DOHH2 (cell line): ENCODE results near the gene INPPL1.

ENCODE experiments used
- H3F3A ChIP-seq: fragments of 200-600 bp; sonication (generic), shearing (Covaris generic); 2 replicates; pipeline ENCODE4 v1.6.0; 2016; ENCODE audit warnings: antibody characterized with exemption, mild to moderate bottlenecking; ENCODE audit not compliant: control insufficient read depth, insufficient read depth
- H3K27ac ChIP-seq: fragments of 200-600 bp; sonication (generic); 2 replicates; pipeline ENCODE4 v1.5.1; 2014; ENCODE audit warnings: low read depth, mild to moderate bottlenecking, low read length, moderate library complexity
- H3K27me3 ChIP-seq: fragments of 200-600 bp; sonication (generic); 2 replicates; pipeline ENCODE4 v1.6.1; 2014; ENCODE audit warnings: mild to moderate bottlenecking, low read length, mixed read lengths; ENCODE audit not compliant: control insufficient read depth
- H3K36me3 ChIP-seq: fragments of 200-600 bp; sonication (generic); 2 replicates; pipeline ENCODE4 v1.6.1; 2014; ENCODE audit warnings: mild to moderate bottlenecking, low read length, moderate library complexity, mixed read lengths; ENCODE audit not compliant: control insufficient read depth
- H3K4me1 ChIP-seq: fragments of 200-600 bp; sonication (generic); 2 replicates; pipeline ENCODE4 v1.6.1; 2014; ENCODE audit warnings: mild to moderate bottlenecking, low read length, mixed read lengths; ENCODE audit not compliant: control insufficient read depth
- H3K4me2 ChIP-seq: fragments of 200-600 bp; sonication (generic); 2 replicates; pipeline ENCODE4 v1.6.0; 2014; ENCODE audit warnings: mild to moderate bottlenecking, low read length, moderate library complexity
- H3K4me3 ChIP-seq: fragments of 200-600 bp; sonication (generic); 2 replicates; pipeline ENCODE4 v1.5.1; 2014; ENCODE audit warnings: mild to moderate bottlenecking, low read length, mixed read lengths
- H3K79me2 ChIP-seq: fragments of 200-600 bp; sonication (generic); 2 replicates; pipeline ENCODE4 v1.6.1; 2014; ENCODE audit warnings: mild to moderate bottlenecking, low read length, mixed read lengths; ENCODE audit not compliant: control insufficient read depth
- H3K9me2 ChIP-seq: fragments of 200-600 bp; sonication (generic); replicated peaks from 2 replicates; pipeline ENCODE4 v1.6.1; 2014; ENCODE audit warnings: mild to moderate bottlenecking, low read length, mixed read lengths; ENCODE audit not compliant: control insufficient read depth
- H3K9me3 ChIP-seq: fragments of 200-600 bp; sonication (generic); 2 replicates; pipeline ENCODE4 v1.6.1; 2014; ENCODE audit warnings: antibody characterized with exemption, low read length, mixed read lengths; ENCODE audit not compliant: control insufficient read depth, insufficient read depth
- H4K20me1 ChIP-seq: fragments of 200-600 bp; sonication (generic); 2 replicates; pipeline ENCODE4 v1.6.0; 2014; ENCODE audit warnings: low read depth, mild to moderate bottlenecking, antibody characterized with exemption, low read length, moderate library complexity; ENCODE audit not compliant: control insufficient read depth, insufficient read depth
- CTCF ChIP-seq: fragments of 200-600 bp; sonication (generic); IDR thresholded peaks from one replicate; pipeline ENCODE4 v1.5.1; 2014; ENCODE audit warnings: antibody characterized with exemption, mild to moderate bottlenecking, low read depth, low read length; ENCODE audit not compliant: poor library complexity, severe bottlenecking
- EZH2phosphoT487 ChIP-seq: fragments of 200-600 bp; sonication (generic); IDR thresholded peaks from 2 replicates; pipeline ENCODE4 v1.6.1; 2017; ENCODE audit warnings: borderline replicate concordance, mild to moderate bottlenecking, antibody characterized with exemption, low read length, moderate library complexity, mixed read lengths

The INPPL1 gene

GRCh38 chr11:72287293-72287692 lies 62.7 kb downstream of the INPPL1 start:
- no peaks in the 10 kb centered on the region for H3K9me2 ChIP-seq
- no peaks in the 10 kb centered on the region for H4K20me1 ChIP-seq
- no peak overlapping the region for H3K4me2 ChIP-seq
- TF ChIP-seq CTCF: no peak
- no peak for TF ChIP-seq EZH2phosphoT487
- H3K4me3 ChIP-seq: no peak overlapping the region
- H3K9me3 ChIP-seq: no peaks in the 10 kb centered on the region
- no peaks in the 10 kb centered on the region for H3K4me1 ChIP-seq
- H3K36me3 ChIP-seq: no peaks in the 10 kb centered on the region
- H3K79me2 ChIP-seq: no peaks in the 10 kb centered on the region
- no peaks in the 10 kb centered on the region for H3F3A ChIP-seq
- H3K27ac ChIP-seq: no peak overlapping the region
- 0 out of 2 replicates have a peak, but pooled peaks cover 6% of the 10 kb centered on the region for H3K27me3 ChIP-seq
